Measurements from ENCODE around the gene GLDN.

The GLDN gene

GRCh38 chr15:51363383-51363782, 21.9 kb downstream of the GLDN start:
- DNase-seq: no peak

GRCh38 chr15:51365417-51365816, 24.0 kb downstream of the GLDN start:
- DNase-seq: no peak

- no peak for DNase-seq
Measured at GRCh38 chr15:51366071-51366470, 24.6 kb downstream of the GLDN start.

GRCh38 chr15:51366920-51367319, 25.5 kb downstream of the GLDN start:
- DNase-seq: peak; percentile 10

GRCh38 chr15:51367322-51367976, 26.0 kb downstream of the GLDN start:
- DNase-seq: no peak

- DNase-seq: no peak
Measured at GRCh38 chr15:51368307-51368706, 26.9 kb downstream of the GLDN start.

- no peak for DNase-seq
Measured at GRCh38 chr15:51368751-51369450, 27.4 kb downstream of the GLDN start.

GRCh38 chr15:51369451-51369761, 28.0 kb downstream of the GLDN start:
- no peak for DNase-seq

GRCh38 chr15:51371266-51371665, 29.8 kb downstream of the GLDN start:
- no peak for DNase-seq

GRCh38 chr15:51374131-51374530, 32.7 kb downstream of the GLDN start:
- no peak for DNase-seq

- no peak for DNase-seq
Measured at GRCh38 chr15:51375966-51376640, 34.6 kb downstream of the GLDN start.

GRCh38 chr15:51377038-51377786, 35.8 kb downstream of the GLDN start:
- no peak for DNase-seq

GRCh38 chr15:51378406-51378805, 37.0 kb downstream of the GLDN start:
- no peak for DNase-seq

GRCh38 chr15:51379390-51379789, 37.9 kb downstream of the GLDN start:
- DNase-seq: no peak

- DNase-seq: peak; percentile 34
Measured at GRCh38 chr15:51380999-51381806, 39.7 kb downstream of the GLDN start.

GRCh38 chr15:51382787-51383186, 41.3 kb downstream of the GLDN start:
- no peak for DNase-seq

GRCh38 chr15:51386029-51386428, 44.6 kb downstream of the GLDN start:
- no peak for DNase-seq

- no peak for DNase-seq
Measured at GRCh38 chr15:51386486-51386885, 45.0 kb downstream of the GLDN start.

- DNase-seq: no peak
Measured at GRCh38 chr15:51386960-51387698, 45.7 kb downstream of the GLDN start.

GRCh38 chr15:51387699-51388041, 46.2 kb downstream of the GLDN start:
- DNase-seq: no peak

- no peak for DNase-seq
Measured at GRCh38 chr15:51388726-51389125, 47.3 kb downstream of the GLDN start.

Data from DMS153 (cell line).